HL-60/S4 (cell line): ENCODE data around the gene TCF3.

ENCODE experiments used
- in situ Hi-C: fragments of 300-500 bp; cut with MboI; formaldehyde crosslinking; loops from 2 replicates; pipeline ENCODE4 v1.14.3; 2022; ENCODE audit warnings: low sequenced_read_pairs

The TCF3 gene

DNA sequence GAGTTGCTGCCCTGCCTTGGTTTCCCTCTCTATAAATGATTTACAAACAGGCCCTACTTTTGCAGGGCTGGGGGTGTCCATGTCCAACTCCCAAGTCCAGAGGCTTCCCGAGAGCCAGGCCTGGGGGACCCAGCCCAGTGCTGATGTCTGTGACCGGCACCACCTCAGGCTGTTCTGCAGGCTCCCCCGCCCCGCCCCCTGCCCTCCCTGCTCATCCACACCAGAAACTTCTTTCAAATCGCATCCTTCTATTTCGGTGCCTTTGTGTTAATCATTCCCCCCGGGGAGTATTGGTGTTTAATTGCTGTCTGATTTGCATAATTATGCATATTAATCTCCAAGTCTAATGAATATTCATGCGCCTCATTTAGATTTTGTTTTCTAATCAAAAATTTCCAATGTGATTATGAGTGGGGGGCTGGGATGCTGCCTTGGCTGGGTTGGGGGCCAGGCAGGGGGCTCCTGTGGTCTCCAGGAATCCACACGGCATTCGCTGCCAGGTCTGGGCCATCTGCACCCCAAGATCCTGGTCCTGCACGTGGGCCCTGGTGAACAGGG is 19.1 kb downstream of the TCF3 start:
- in situ Hi-C loops: no loop called here

DNA sequence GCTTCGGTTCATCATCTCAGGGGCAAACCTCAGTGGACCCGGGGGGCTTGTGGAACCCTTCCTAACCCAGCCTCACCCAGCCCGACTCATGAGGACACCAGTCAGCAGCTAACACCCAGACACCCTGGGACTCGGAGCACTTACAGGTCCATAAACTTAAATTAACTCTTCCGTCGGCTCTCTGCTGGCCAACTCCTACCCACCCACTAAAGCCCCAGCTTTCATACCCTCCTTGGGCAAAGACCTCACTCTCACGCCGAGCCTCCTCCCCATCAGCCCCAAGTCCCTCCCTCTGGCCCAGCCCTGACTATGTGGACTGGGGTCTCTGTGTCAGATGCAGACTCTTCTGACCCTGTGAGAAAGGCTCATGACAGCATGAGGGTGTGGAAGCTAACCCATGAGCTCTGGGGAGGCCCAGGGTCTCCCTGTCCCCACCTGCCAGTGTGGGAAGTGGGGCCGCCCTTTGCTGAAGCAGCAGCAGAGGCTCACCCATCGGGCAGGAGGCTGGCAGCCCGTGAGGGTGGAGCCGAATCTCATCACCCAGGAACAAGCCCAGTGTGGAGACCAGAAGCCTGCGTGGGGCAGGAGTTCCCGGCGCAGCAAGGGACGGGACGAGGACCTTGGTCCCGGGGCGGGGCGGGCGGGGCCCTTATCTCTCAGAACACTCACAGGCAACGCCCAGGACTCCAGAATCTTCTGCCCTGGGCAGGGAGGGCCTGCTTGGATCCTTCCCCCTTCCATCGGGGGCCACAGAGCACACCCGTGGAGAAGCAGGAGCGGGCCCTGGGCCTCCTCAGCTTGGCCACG is 19.8 kb downstream of the TCF3 start:
- in situ Hi-C loops: no loop called here

DNA sequence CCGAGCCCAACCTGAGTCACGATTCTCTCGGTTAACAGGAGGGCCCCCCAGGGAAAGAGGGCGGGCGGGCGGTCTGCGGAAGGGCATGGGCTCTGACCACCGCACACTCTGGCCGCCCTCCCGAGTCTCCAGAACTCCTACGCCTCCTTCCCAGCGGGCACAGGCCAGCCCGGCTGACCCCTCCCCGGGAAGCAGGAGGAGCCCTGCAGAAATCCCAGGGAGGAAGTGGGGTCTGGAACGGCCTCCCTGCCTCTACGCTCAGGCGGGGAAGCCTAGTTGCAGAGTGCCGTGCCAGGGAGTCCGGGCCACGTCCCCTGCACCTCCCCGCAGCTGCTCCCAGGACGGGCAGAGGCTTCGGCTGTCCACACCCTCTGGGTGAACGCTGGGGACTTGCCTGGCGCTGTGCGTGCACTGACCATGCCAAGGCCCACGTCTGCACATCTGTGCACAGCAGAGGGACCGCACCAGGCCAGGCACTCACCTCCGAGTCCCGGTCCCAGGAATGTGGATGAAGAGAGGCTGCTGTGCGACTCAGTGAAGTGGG is 20.8 kb downstream of the TCF3 start:
- in situ Hi-C loops: no loop called here

GRCh38 chr19:1630811-1631210 is 21.6 kb downstream of the TCF3 start:
- in situ Hi-C loops: no loop called here

DNA sequence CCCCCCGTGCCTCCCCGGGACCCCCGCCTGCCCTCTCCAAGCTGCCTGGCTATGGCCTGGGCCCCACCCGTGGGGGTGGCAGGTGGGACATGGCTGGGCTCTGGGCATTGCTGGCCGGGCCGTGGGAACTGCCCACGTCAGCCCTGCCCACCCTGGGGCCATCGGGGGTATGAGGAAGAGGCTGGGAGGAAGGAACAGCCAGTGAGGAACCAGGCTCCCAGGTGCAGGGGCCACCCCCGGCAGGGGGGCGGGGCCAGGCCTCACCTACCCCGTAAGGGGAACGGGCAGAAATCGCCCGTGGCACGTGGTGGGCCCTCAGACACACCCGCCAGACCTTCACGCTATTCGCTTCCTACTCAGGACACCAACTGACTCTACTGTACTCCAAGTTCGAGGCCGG is 22.4 kb downstream of the TCF3 start:
- in situ Hi-C loops: no loop called here

GRCh38 chr19:1629256-1629808 is 23.1 kb downstream of the TCF3 start:
- in situ Hi-C loops: no loop called here

- in situ Hi-C loops: no loop called here
Measured at GRCh38 chr19:1627194-1627593, 25.2 kb downstream of the TCF3 start.

GRCh38 chr19:1626417-1627010 is 25.9 kb downstream of the TCF3 start:
- in situ Hi-C loops: no loop called here

DNA sequence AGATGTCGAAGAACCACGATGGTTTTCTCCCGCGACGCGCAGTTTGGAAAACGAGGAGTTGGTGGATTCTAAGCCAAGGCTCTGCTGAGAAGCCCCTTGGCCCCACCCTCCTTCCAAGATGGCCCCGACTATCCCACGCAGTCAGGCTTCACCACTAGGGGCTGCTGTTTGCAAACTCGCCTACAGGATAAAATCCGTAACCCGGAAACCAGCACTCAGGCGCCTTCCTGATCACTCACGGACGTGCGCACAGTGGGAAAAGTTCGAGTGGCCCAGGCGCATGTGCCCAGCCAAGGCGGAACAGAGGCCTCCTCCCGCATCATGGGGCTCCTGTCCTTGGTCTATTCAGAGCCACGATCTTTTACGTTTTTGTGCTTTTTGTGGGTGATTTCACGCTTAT is 28.0 kb downstream of the TCF3 start:
- in situ Hi-C loops: no loop called here

GRCh38 chr19:1622541-1622940 is 29.9 kb downstream of the TCF3 start:
- in situ Hi-C loops: no loop called here

GRCh38 chr19:1622007-1622406 is 30.4 kb downstream of the TCF3 start:
- in situ Hi-C loops: no loop called here

GRCh38 chr19:1621574-1621973 is 30.8 kb downstream of the TCF3 start:
- in situ Hi-C loops: no loop called here

DNA sequence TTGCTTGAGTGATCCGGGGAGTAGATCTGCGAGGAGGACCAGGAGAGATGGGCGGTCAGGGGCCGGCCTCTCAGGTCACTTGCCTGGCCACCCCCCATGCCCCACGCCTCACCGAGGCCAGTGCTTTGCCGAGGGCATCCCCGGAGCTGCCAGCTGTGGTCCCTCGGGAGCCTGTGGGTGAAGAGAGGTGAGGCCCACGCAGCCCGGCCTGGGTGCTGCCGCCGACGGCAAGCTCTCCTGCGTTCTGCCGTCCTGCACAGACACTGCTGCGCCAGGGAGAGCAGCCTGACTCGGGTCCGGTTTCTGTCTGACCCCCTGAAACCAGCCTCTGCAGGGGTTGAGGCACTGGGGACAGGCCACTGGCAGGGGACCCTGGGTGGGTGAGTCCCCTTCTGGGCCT is 31.4 kb downstream of the TCF3 start:
- in situ Hi-C loops: no loop called here

- in situ Hi-C loops: no loop called here
Measured at GRCh38 chr19:1620502-1620901, 31.9 kb downstream of the TCF3 start.

GRCh38 chr19:1619703-1620102 is 32.7 kb downstream of the TCF3 start:
- in situ Hi-C loops: no loop called here

DNA sequence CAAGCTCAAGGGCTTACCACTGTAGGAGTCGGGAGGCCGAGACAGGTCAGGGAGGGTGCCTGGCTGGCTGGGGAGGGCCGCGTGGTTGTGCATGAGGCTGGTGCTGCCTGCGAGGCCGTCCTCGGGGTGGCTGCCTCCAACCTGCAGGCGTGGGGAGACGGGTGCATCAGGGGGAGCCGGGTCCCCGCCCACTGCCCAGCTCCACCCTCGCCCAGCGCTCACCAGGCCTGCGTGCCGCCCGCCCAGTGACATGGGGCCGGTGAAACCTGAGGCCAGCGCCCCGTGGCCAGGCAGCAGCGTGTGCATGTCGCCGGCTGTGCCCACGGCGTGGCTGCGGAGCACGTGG is 33.3 kb downstream of the TCF3 start:
- in situ Hi-C loops: no loop called here

- in situ Hi-C loops: no loop called here
Measured at GRCh38 chr19:1618157-1619093, 34.0 kb downstream of the TCF3 start.

- in situ Hi-C loops: no loop called here
Measured at GRCh38 chr19:1616875-1617274, 35.5 kb downstream of the TCF3 start.

DNA sequence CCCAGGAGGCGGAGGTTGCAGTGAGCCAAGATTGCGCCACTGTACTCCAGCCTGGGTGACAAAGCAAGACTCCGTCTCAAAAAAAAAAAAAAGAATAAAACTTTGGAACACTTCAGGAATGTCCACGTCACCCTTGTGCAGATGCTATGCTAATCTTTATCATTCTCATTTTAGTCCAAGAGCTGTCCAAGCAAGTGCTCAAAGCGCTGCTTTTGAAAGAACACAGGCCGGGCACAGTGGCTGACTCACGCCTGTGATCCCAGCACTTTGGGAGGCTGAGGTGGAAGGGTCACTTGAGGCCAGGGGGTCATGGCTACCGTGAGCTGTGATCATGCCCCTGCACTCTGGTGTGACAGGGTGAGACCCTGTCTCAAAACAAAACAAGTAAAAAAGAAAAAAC is 36.0 kb downstream of the TCF3 start:
- in situ Hi-C loops: no loop called here

- in situ Hi-C loops: no loop called here
Measured at GRCh38 chr19:1615156-1615765, 37.2 kb downstream of the TCF3 start.
